Superior temporal gyrus (tissue), 1 donor: ENCODE data around the gene TRAK1.

Experiments
- DNase-seq: peaks from one replicate; pipeline ENCODE4 v3.0.0-alpha.2; 2016; ENCODE audit errors: extremely low spot score

The TRAK1 gene

GRCh38 chr3:42066516-42067181 is 24.5 kb upstream of the TRAK1 start:
- DNase-seq = no peak

- no peak for DNase-seq
Observed at GRCh38 chr3:42067326-42067725, 23.8 kb upstream of the TRAK1 start.

GRCh38 chr3:42068303-42069088 is 22.7 kb upstream of the TRAK1 start:
- DNase-seq = no peak

- DNase-seq = no peak
Observed at GRCh38 chr3:42070089-42070488, 21.1 kb upstream of the TRAK1 start.

- no peak for DNase-seq
Observed at GRCh38 chr3:42070524-42070923, 20.6 kb upstream of the TRAK1 start.

GRCh38 chr3:42071904-42072812 is 19.0 kb upstream of the TRAK1 start:
- DNase-seq = peak; percentile 86

- no peak for DNase-seq
Observed at GRCh38 chr3:42072831-42073301, 18.3 kb upstream of the TRAK1 start.

- DNase-seq = no peak
Observed at GRCh38 chr3:42077785-42078184, 13.4 kb upstream of the TRAK1 start.

GRCh38 chr3:42078677-42079076 is 12.5 kb upstream of the TRAK1 start:
- DNase-seq = no peak

GRCh38 chr3:42079701-42080452 is 11.3 kb upstream of the TRAK1 start:
- DNase-seq = no peak

GRCh38 chr3:42080453-42080872 is 10.7 kb upstream of the TRAK1 start:
- DNase-seq = peak; percentile 73

- no peak for DNase-seq
Observed at GRCh38 chr3:42081838-42082473, 9.2 kb upstream of the TRAK1 start.

GRCh38 chr3:42084586-42084985 is 6.6 kb upstream of the TRAK1 start:
- DNase-seq = no peak

- DNase-seq = no peak
Observed at GRCh38 chr3:42085641-42086376, 5.3 kb upstream of the TRAK1 start.

- DNase-seq = no peak
Observed at GRCh38 chr3:42088803-42089530, 2.2 kb upstream of the TRAK1 start.

GRCh38 chr3:42092006-42092405 is 849 bp downstream of the TRAK1 start:
- no peak for DNase-seq

GRCh38 chr3:42094128-42094527 is 3.0 kb downstream of the TRAK1 start:
- no peak for DNase-seq

GRCh38 chr3:42094691-42095391 is 3.7 kb downstream of the TRAK1 start:
- DNase-seq = no peak

- DNase-seq = no peak
Observed at GRCh38 chr3:42095540-42095939, 4.4 kb downstream of the TRAK1 start.
